SK-N-SH (cell line): ENCODE data around the gene NBEA. TPM values are rescaled to one million over a fixed set of nuclear protein-coding genes. Genes with fewer than 3 reads are reported as not detected.

Experiments used
- CTCF ChIA-PET: fragments of 300-600, 350-600 bp; formaldehyde crosslinking; extraction: SDS; loops from one replicate; lab custom pipeline; 2021; lab: Yijun Ruan, JAX
- POLR2A ChIA-PET: fragments of 350-600 bp; sonication (Branson Sonifier 250); formaldehyde crosslinking; extraction: SDS; loops from one replicate; lab custom pipeline; 2020; ENCODE audit warnings: antibody characterized with exemption, inconsistent platforms; lab: Yijun Ruan, JAX
- DNase-seq: peaks from one replicate; pipeline ENCODE4 v3.0.0; 2012
- H2AFZ ChIP-seq: fragments of 200-600 bp; sonication (generic); 2 replicates; pipeline ENCODE4 v1.8.1; 2016; ENCODE audit warnings: antibody characterized with exemption, mild to moderate bottlenecking, low read depth
- H3F3A ChIP-seq: fragments of 200-600 bp; sonication (generic); replicated peaks from 2 replicates; pipeline ENCODE3; 2016; ENCODE audit warnings: antibody characterized with exemption, mild to moderate bottlenecking; ENCODE audit not compliant: insufficient read depth
- H3K27ac ChIP-seq, 2 experiments: fragments of 200-500 bp in 1 of 2; fragments of 200-600 bp in 1 of 2; sonication (Bioruptor generic) in 1 of 2; sonication (generic), shearing (Covaris generic) in 1 of 2; 2 replicates each; pipeline versions ENCODE4 v1.5.1 to v1.6.1; 2014 to 2016; ENCODE audit warnings: low read depth in 2 of 2, inconsistent platforms in 1 of 2, low read length in 1 of 2, mild to moderate bottlenecking in 1 of 2, mixed read lengths in 1 of 2
- H3K27me3 ChIP-seq: fragments of 200-600 bp; sonication (generic), shearing (Covaris generic); 2 replicates; pipeline ENCODE4 v1.6.1; 2016; ENCODE audit warnings: mixed run types; ENCODE audit not compliant: insufficient read depth
- H3K36me3 ChIP-seq, 2 experiments: fragments of 200-500 bp in 1 of 2; fragments of 200-600 bp in 1 of 2; sonication (Bioruptor generic) in 1 of 2; sonication (generic) in 1 of 2; replicated peaks in 1 of 2; 2 replicates each; pipeline versions ENCODE3 to v1.5.1; 2014 to 2016; ENCODE audit warnings: low read length in 1 of 2, mild to moderate bottlenecking in 1 of 2; ENCODE audit not compliant: insufficient read depth in 2 of 2, control insufficient read depth in 1 of 2
- H3K4me1 ChIP-seq, 2 experiments: fragments of 200-500 bp in 1 of 2; fragments of 200-600 bp in 1 of 2; sonication (Bioruptor generic) in 1 of 2; sonication (generic), shearing (Covaris generic) in 1 of 2; 2 replicates each; pipeline versions ENCODE4 v1.5.1 to v1.6.1; 2014 to 2016; ENCODE audit warnings: low read depth in 1 of 2, low read length in 1 of 2, mixed run types in 1 of 2; ENCODE audit not compliant: insufficient read depth in 2 of 2, control insufficient read depth in 1 of 2
- H3K4me2 ChIP-seq: fragments of 200-600 bp; sonication (generic), shearing (Covaris generic); 2 replicates; pipeline ENCODE4 v1.6.1; 2017; ENCODE audit warnings: mixed run types
- H3K4me3 ChIP-seq, 2 experiments: fragments of 200-500 bp in 1 of 2; fragments of 200-600 bp in 1 of 2; sonication (Bioruptor generic) in 1 of 2; sonication (generic), shearing (Covaris generic) in 1 of 2; 2 replicates each; pipeline versions ENCODE4 v1.5.1 to v1.8.1; 2014 to 2016; ENCODE audit warnings: low read depth in 2 of 2, inconsistent platforms in 1 of 2, low read length in 1 of 2, mild to moderate bottlenecking in 1 of 2, mixed read lengths in 1 of 2, moderate library complexity in 1 of 2
- H3K79me2 ChIP-seq: fragments of 200-600 bp; sonication (generic); 2 replicates; pipeline ENCODE4 v1.8.1; 2017; ENCODE audit warnings: mild to moderate bottlenecking; ENCODE audit not compliant: insufficient read depth
- H3K9ac ChIP-seq: fragments of 200-600 bp; sonication (generic); 2 replicates; pipeline ENCODE4 v1.6.1; 2017; ENCODE audit warnings: mixed run types
- H3K9me2 ChIP-seq: fragments of 200-600 bp; sonication (generic); 2 replicates; pipeline ENCODE4 v1.6.1; 2017; ENCODE audit warnings: mixed run types
- H3K9me3 ChIP-seq: fragments of 200-600 bp; sonication (generic); 2 replicates; pipeline ENCODE4 v1.6.1; 2017; ENCODE audit warnings: mixed run types, mild to moderate bottlenecking, moderate library complexity
- H4K20me1 ChIP-seq: fragments of 200-600 bp; sonication (generic); 2 replicates; pipeline ENCODE4 v1.6.1; 2017; ENCODE audit warnings: mild to moderate bottlenecking, mixed run types; ENCODE audit not compliant: insufficient read depth
- CTCF ChIP-seq: fragments of 200-600 bp; sonication (generic); IDR thresholded peaks from 2 replicates; pipeline ENCODE4 v1.6.1; 2017; ENCODE audit warnings: antibody characterized with exemption, mild to moderate bottlenecking, moderate library complexity
- ELF1 ChIP-seq: IDR thresholded peaks from 2 replicates; pipeline ENCODE4 v1.4.0; 2012
- FOSL2 ChIP-seq: IDR thresholded peaks from 2 replicates; pipeline ENCODE4 v1.4.0; 2012; ENCODE audit warnings: low read depth, mild to moderate bottlenecking, moderate library complexity, borderline replicate concordance
- GABPA ChIP-seq: IDR thresholded peaks from 2 replicates; pipeline ENCODE4 v1.4.0; 2012; ENCODE audit warnings: low read depth, mild to moderate bottlenecking
- IRF3 ChIP-seq: fragments of 150-350 bp; IDR thresholded peaks from 2 replicates; pipeline ENCODE4 v1.6.1; 2016; ENCODE audit warnings: mild to moderate bottlenecking, low read depth, low read length
- JUND ChIP-seq: IDR thresholded peaks from 2 replicates; pipeline ENCODE4 v1.4.0; 2012
- MEF2A ChIP-seq: IDR thresholded peaks from 2 replicates; pipeline ENCODE4 v1.4.0; 2012; ENCODE audit warnings: low read depth, borderline replicate concordance
- MXI1 ChIP-seq: IDR thresholded peaks from 2 replicates; pipeline ENCODE4 v1.6.1; 2012; ENCODE audit warnings: mild to moderate bottlenecking, low read depth, low read length, improper control_type of control experiment
- NRF1 ChIP-seq: IDR thresholded peaks from 2 replicates; pipeline ENCODE4 v1.6.1; 2012; ENCODE audit warnings: low read depth, mild to moderate bottlenecking, low read length
- PBX3 ChIP-seq: IDR thresholded peaks from 2 replicates; pipeline ENCODE4; 2012
- POLR2AphosphoS5 ChIP-seq: IDR thresholded peaks from 2 replicates; pipeline ENCODE4 v1.6.1; 2012; ENCODE audit warnings: low read depth, low read length
- RCOR1 ChIP-seq: fragments of 150-350 bp; IDR thresholded peaks from 2 replicates; pipeline ENCODE4 v1.6.1; 2017; ENCODE audit warnings: antibody characterized with exemption, low read length
- SIN3A ChIP-seq: IDR thresholded peaks from 2 replicates; pipeline ENCODE4 v1.6.1; 2012; ENCODE audit warnings: low read depth, mild to moderate bottlenecking, low read length, moderate library complexity, borderline replicate concordance
- SMC3 ChIP-seq: IDR thresholded peaks from 2 replicates; pipeline ENCODE4 v1.6.1; 2012; ENCODE audit warnings: low read depth, low read length, improper control_type of control experiment
- TAF1 ChIP-seq: IDR thresholded peaks from 2 replicates; pipeline ENCODE4 v1.6.1; 2012; ENCODE audit warnings: low read depth, mild to moderate bottlenecking, low read length, moderate library complexity, borderline replicate concordance
- TCF12 ChIP-seq: IDR thresholded peaks from 2 replicates; pipeline ENCODE4 v1.4.0; 2012
- TEAD4 ChIP-seq: IDR thresholded peaks from 2 replicates; pipeline ENCODE4 v1.4.0; 2012; ENCODE audit warnings: mild to moderate bottlenecking, borderline replicate concordance; ENCODE audit not compliant: insufficient read depth
- USF1 ChIP-seq: IDR thresholded peaks from 2 replicates; pipeline ENCODE4 v1.4.0; 2012; ENCODE audit warnings: low read depth, borderline replicate concordance
- YY1 ChIP-seq: IDR thresholded peaks from 2 replicates; pipeline ENCODE4 v1.4.0; 2012; ENCODE audit warnings: low read depth, mild to moderate bottlenecking
- polyA plus RNA-seq, 3 experiments: library from polyadenylated mRNA; depleted of rRNA; stranded (reverse); fragments of >200 nt; gene quantifications; 2 replicates each; pipeline ENCODE4 v1.2.3, GENCODE V29; 2012

The NBEA gene
- polyA plus RNA-seq, 1 of the 3 experiments (the other 2 are of a cell fraction), result 12.3 TPM

GRCh38 chr13:35621989-35622388, 679.9 kb downstream of the NBEA start:
- Histone ChIP-seq H3K36me3 (peaks cover 0 to 5% of the 10 kb centered on the region in 2 experiments), H3K4me2 (no peak overlapping the region), H4K20me1 (no peaks in the 10 kb centered on the region), H3K4me3 (no peak overlapping the region), H3K79me2 (no peaks in the 10 kb centered on the region), H3F3A (peaks cover 4% of the 10 kb centered on the region), H3K4me1 (peaks cover 0 to 18% of the 10 kb centered on the region in 2 experiments; a peak in 2 of 4 replicates), H3K9me3 (no peaks in the 10 kb centered on the region), H2AFZ (no peak overlapping the region), H3K27me3 (no peaks in the 10 kb centered on the region), H3K9ac (no peak overlapping the region), H3K27ac (peak overlapping the region in 1 of 2 experiments; percentile 55; a peak in 1 of 4 replicates), H3K9me2 (no peaks in the 10 kb centered on the region)
- TF ChIP-seq TAF1, result no peak
- no peak for TF ChIP-seq RCOR1
- no peak for TF ChIP-seq JUND
- no peak for TF ChIP-seq IRF3
- TF ChIP-seq TCF12, result no peak
- TF ChIP-seq NRF1, result no peak
- no peak for TF ChIP-seq MXI1
- no peak for TF ChIP-seq USF1
- TF ChIP-seq GABPA, result no peak
- TF ChIP-seq SIN3A, result no peak
- no peak for TF ChIP-seq FOSL2
- no peak for TF ChIP-seq TEAD4
- no peak for TF ChIP-seq PBX3
- TF ChIP-seq YY1, result no peak
- TF ChIP-seq ELF1, result no peak
- TF ChIP-seq POLR2AphosphoS5, result no peak
- no peak for TF ChIP-seq MEF2A
- TF ChIP-seq SMC3, result no peak
- no peak for TF ChIP-seq CTCF
- POLR2A ChIA-PET, result no interaction called here
- CTCF ChIA-PET, result interaction anchor here (1.0 to 2.5 kb wide), 2 partner anchors 9 to 15 kb away, joined by 3 to 11 read pairs; no protein-coding TSS in a partner anchor
- DNase-seq, result no peak
